Rectal smooth muscle tissue (tissue), 1 donor: ENCODE results near the gene C19orf81.

Source experiments
- H3K27ac ChIP-seq: one replicate; pipeline ENCODE4 v1.7.0; 2013; ENCODE audit warnings: low read depth, low read length, inconsistent platforms
- H3K27me3 ChIP-seq: one replicate; pipeline ENCODE4 v1.7.0; 2013; ENCODE audit warnings: low read length; ENCODE audit not compliant: control insufficient read depth, insufficient read depth
- H3K36me3 ChIP-seq: one replicate; pipeline ENCODE4 v1.7.0; 2013; ENCODE audit warnings: low read length; ENCODE audit not compliant: control insufficient read depth, insufficient read depth
- H3K4me1 ChIP-seq: one replicate; pipeline ENCODE4 v1.7.0; 2013; ENCODE audit warnings: low read length; ENCODE audit not compliant: control insufficient read depth, insufficient read depth
- H3K4me3 ChIP-seq: one replicate; pipeline ENCODE4 v1.7.0; 2013; ENCODE audit warnings: low read length
- H3K9ac ChIP-seq: one replicate; pipeline ENCODE4 v1.7.0; 2013; ENCODE audit warnings: low read length

Gene C19orf81

DNA sequence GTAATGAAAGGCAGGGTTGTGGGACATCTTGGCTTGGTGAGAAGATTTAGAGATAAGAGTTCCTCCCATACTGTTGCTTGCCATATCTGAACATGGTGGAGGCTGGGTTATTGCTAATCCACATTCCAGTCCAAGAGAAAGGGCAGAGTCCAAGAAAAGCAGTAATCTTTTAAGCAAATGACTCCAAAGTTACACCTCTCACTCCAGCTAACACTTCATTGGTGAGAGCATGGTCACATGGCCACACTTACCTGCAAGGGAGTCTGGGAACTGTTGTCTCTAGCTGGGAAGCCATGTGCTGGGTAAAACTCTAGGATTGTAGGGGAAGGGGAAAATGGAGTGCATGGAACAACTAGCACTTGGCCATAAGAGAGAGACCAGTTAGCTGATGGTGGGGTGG, 5.6 kb downstream of the C19orf81 start:
- no peak overlapping the region for H3K27ac ChIP-seq
- H3K27me3 ChIP-seq, result peaks cover 7% of the 10 kb centered on the region
- H3K9ac ChIP-seq, result no peak overlapping the region
- no peaks in the 10 kb centered on the region for H3K36me3 ChIP-seq
- no peak overlapping the region for H3K4me3 ChIP-seq
- H3K4me1 ChIP-seq, result no peaks in the 10 kb centered on the region

DNA sequence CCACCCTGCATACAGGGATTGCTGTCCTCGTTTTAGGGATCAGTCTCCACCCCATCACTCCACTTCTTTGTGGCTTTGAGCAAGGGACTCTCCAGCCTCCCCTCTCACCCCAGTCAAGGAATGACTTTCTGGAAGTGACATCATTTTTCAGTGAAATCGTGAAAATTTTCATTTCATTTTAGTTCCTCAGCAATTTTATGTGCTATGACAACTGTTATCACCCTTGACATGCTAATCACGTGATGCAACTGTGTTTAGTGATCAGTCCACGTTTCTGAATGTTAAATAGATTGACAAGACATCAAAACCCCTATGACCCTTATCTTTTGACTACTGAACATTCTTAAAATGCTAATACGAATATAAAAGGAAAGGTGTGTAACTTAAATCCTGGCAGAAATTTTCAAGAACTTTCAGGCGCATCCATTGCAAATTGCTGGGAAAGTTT, 8.0 kb downstream of the C19orf81 start:
- Histone ChIP-seq H3K27me3 (peaks cover 11% of the 10 kb centered on the region), H3K4me1 (no peaks in the 10 kb centered on the region), H3K4me3 (no peak overlapping the region), H3K27ac (no peak overlapping the region), H3K9ac (no peak overlapping the region), H3K36me3 (no peaks in the 10 kb centered on the region)

DNA sequence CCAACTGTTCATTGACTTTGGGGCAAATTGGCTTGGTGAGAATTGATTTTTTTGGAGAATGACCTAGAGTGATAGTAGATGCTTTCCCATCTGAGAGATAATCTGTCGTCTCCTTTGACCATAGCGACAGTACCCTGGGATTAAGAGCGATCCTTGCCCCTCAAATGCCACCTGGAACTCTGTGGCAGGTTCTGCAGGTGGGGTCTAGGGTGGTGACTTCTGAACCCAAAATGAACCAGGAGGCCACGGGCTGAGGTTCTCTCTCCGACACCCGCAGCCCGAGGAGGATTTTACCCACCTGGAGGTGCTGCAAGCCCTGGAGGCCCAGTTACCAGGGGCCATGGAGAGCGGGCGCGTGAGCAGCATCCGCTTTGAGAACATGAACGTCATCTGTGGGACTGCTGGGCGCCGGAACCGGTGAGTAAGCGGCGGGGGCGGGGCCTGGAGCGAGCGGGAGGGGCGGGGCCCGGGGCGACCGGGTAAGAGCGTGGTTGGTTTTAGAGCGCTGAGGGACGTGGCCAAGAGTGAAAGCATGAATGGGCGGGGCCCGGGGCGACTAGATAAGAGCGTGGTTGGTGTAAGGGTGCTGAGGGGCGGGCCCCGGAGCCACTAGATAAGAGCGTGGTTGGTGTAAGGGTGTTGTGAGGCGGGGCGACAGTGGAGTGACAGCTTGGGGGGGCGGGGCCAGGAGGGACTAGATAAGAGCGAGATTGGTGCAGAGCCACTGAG, 8.6 kb downstream of the C19orf81 start:
- H3K27me3 ChIP-seq, result peaks cover 11% of the 10 kb centered on the region
- no peaks in the 10 kb centered on the region for H3K4me1 ChIP-seq
- H3K4me3 ChIP-seq, result no peak overlapping the region
- H3K9ac ChIP-seq, result no peak overlapping the region
- H3K36me3 ChIP-seq, result no peaks in the 10 kb centered on the region
- no peak overlapping the region for H3K27ac ChIP-seq

DNA sequence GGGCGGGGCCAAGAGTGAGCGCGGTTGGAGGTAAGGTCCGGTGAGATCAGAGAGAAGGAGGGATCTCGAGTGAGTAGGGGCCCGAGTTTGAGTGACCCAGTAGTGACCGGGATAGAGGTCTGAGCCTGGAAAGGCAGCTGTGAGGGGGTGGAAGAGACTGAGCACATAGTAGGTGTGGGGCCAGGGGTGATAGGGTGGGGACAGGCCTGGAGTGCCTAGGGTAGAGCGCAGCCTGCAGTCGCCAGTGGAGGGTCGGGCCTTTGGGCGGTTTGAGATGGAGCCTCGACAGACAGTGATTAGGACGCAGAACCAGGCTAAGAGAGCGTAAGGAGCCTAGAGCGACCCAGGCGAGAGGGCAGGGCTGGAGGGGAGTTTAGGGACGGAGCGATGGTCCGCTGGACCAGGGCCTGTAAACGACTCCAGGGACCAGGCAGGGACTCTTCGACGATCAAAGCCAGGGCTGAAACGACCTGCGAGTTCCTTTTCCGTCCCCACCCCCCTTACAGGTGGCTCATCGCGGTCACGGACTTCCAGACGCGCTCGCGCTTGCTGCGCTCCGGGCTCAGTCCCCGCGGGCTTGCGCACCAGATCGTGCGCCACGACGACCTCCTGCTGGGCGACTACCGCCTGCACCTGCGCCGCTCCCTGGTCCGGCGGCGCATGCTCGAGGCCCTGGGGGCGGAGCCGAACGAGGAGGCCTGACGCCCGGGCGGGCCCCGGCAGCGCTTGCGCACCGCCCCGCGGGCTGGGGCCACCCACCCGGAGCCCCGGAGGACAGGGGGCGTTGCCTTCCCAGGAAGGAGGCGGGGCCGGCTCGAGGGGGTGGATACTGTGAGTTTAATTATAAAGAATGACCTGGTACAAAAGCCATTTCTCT, 9.4 kb downstream of the C19orf81 start:
- Histone ChIP-seq H3K4me1 (no peaks in the 10 kb centered on the region), H3K9ac (no peak overlapping the region), H3K27ac (no peak overlapping the region), H3K27me3 (peaks cover 11% of the 10 kb centered on the region), H3K4me3 (peak overlapping the region; percentile 32), H3K36me3 (no peaks in the 10 kb centered on the region)

DNA sequence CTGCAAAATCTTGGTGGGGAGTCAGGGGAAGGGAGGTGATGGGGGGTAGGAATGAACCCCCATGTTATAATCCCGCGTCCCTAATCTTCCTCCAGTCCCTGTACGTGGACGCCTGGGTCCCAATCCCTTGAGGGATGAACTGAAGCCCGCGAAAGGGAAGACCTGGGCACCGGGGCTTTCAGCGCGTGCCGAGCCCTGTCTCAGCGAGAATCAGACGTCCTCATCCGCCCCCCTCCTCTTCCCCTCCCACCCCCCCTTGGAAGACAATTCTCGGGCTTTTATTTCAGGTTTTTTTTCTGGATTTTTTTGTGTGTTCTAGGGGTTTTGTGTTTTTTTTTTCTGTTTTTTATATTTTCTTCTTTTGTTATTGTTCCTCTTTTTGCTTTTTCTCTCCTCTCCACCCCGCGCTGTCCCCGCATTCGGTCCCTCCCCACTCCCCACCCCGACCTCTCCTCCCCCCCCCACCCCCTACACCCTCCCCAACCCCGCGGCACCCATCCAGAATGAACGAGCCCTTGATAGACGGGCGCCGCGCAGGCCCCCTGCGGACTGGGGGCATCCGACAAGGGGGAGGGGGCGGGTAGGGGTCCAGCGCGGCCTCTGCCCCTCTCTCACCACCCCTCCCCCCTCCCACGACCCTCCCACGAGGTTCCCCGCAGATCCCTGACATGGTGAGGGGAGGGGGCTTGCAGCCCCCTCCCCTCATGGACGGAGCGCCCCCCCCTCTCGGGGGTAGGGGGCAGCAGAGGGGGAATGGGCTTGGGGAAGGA, 10.3 kb downstream of the C19orf81 start:
- Histone ChIP-seq H3K4me1 (no peaks in the 10 kb centered on the region), H3K4me3 (no peak overlapping the region), H3K27me3 (peaks cover 11% of the 10 kb centered on the region), H3K9ac (no peak overlapping the region), H3K27ac (no peak overlapping the region), H3K36me3 (no peaks in the 10 kb centered on the region)

DNA sequence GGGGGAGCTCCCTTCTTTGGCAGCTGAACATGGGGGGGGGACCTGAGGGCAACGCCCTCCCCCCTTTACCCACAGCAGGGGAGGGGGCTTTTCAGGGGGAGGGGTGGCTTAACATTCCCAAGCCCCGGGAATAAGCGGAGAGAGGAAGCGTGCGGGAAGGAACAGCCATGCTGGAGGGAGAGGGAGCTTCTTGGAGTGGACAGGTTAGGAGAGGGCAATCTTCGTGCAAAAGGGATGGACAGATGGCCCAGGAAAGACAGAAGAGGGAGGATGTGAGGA, 10.8 kb downstream of the C19orf81 start:
- Histone ChIP-seq H3K4me3 (no peak overlapping the region), H3K9ac (no peak overlapping the region), H3K27ac (no peak overlapping the region), H3K27me3 (peaks cover 11% of the 10 kb centered on the region), H3K4me1 (no peaks in the 10 kb centered on the region), H3K36me3 (no peaks in the 10 kb centered on the region)

DNA sequence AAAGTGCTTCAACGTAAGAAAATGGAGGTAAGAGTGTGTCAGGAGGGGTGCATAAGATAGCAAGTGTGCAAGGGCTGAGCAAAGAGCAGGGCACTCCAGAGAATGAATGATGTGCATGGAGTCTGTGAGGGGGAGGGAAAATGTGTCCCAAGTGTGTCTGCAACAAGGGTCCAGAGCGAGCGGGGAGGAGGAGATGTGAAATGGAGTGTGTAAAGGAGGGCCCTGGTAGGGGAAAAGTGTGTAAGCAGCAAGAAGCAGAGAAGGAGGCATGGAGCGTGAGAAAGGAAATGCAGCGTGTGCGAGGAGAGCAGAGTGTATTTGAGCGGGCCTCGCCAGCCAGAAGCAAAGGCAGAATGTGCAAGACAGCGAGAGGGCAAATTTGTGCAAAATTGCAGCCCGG, 11.8 kb downstream of the C19orf81 start:
- H3K4me3 ChIP-seq, result no peak overlapping the region
- peaks cover 13% of the 10 kb centered on the region for H3K27me3 ChIP-seq
- no peaks in the 10 kb centered on the region for H3K4me1 ChIP-seq

DNA sequence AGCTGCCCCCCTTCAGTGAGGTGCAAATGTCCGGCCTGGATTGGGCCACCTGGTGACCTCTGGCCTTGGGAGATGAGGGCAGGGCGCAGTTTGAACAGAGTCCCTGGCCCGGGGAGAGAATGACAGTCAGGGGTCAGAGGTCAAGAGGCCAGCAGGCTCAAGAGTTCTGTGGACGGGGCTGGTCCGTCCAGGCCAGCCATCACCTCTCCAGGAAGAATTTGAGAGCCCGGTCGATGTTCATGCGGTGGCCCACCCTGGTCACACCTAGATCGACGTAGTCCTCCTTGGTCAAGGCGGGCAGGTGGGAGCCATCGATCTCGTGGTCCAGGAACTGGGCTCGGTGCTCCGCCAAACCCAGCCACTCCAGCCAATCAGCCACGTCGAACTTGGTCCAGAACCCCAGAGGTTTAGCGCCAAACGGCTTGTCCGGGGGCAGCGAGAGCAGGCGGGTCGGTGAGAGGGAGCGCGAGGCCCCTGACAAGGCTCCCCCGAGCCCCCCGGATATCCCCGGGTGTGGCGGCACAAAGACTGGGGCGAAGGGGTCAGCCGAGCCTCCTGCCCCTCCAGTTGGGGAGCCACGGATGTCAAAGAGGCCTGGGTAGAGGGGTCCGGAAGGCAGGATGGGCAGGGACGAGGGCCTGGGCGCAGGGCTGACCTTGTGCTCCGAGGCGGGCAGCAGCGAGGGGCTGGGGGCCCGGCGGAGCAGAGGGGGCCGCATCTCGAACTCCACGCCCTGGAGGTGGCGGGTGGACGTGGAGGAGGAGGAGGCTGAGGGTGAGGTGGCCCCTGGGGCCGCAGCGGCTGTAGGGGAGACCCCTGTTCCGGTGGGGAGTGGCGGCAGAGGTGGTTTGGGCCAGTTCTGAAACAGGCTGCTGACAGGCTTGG, 12.8 kb downstream of the C19orf81 start:
- Histone ChIP-seq H3K27ac (no peak overlapping the region), H3K9ac (no peak overlapping the region), H3K36me3 (no peaks in the 10 kb centered on the region), H3K4me3 (no peak overlapping the region), H3K4me1 (no peaks in the 10 kb centered on the region), H3K27me3 (peaks cover 18% of the 10 kb centered on the region)

More for the DNA sequence above, 11.8 kb downstream of the C19orf81 start:
- no peaks in the 10 kb centered on the region for H3K36me3 ChIP-seq
- H3K27ac ChIP-seq, result no peak overlapping the region
- no peak overlapping the region for H3K9ac ChIP-seq

DNA sequence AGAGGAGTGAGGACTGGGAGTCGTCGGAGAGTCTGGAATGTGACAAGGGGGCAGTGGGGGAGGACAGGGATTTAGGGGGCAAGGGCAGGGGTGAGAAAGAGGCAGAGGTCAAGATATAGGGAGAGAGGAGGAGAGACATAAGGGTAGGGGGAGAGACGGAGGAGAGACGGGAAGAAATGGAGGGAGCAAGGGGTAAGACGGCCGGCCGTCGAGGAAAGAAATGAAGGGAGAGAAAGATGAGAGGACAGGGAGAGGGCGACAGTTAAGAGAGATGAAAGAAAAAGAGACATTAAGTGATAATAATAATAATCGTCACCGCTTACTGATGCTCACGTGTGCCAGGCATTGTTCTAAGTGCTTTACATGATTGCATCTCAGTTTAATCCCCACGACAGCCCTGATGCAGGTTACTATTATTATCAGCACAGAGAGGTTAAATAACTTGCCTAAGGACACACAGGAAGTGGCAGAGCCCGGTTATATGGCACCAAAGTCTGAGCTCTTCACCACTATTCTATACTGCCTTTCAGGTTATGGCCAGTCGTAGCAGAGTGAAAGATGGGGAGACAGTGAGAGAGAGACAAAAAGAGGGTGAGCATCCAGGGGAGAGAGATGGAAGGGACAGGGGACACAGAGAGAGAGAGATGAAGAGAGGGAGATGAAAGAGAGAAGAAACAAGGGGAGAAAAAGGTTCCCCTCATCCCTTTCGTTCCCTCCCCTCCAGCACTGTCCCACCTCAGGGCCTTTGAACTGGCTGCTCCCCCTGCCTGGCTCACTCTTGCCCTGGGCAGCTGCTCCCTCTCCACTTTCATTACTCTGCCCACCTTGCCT, 13.6 kb downstream of the C19orf81 start:
- H3K4me3 ChIP-seq, result no peak overlapping the region
- no peaks in the 10 kb centered on the region for H3K36me3 ChIP-seq

DNA sequence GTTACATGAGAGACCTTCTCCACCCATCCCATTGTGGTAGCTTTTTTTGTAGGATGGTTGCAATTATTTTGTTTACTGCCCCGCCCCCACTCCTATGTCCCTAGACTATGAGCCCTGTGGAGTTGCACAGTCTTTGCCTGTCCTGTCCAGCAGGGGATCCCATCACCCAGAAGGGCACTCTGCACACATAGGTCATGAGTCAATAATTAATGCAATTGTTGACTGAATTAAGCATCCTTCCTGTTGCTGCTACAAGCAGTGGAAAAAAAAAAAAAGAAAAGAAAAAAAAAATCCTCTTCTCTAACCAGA, 14.2 kb downstream of the C19orf81 start:
- Histone ChIP-seq H3K4me1 (no peaks in the 10 kb centered on the region), H3K27me3 (peaks cover 17% of the 10 kb centered on the region), H3K27ac (no peak overlapping the region), H3K36me3 (no peaks in the 10 kb centered on the region), H3K4me3 (no peak overlapping the region), H3K9ac (no peak overlapping the region)

More for the DNA sequence above, 13.6 kb downstream of the C19orf81 start:
- Histone ChIP-seq H3K9ac (no peak overlapping the region), H3K27me3 (peaks cover 18% of the 10 kb centered on the region), H3K27ac (no peak overlapping the region), H3K4me1 (no peaks in the 10 kb centered on the region)

DNA sequence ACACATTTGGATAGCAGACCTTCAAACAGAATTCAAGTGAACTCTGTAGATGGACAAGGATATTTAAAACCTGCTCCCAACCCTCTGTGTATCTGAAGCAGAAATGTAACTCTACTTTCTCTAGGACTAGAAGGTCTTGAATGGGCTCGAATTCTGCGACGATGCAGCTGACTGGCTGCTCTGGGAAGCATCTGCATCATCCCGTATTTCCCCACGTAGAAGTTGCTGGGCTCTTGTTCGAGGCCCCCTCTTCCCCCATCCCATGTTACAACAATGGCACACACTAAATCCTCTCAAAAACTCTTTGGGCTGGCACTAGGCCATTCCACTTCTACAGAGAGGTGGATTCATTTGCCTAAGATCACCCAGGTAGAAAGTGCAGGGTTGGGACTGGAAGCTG, 15.0 kb downstream of the C19orf81 start:
- Histone ChIP-seq H3K27me3 (peaks cover 14% of the 10 kb centered on the region), H3K36me3 (no peaks in the 10 kb centered on the region), H3K27ac (no peak overlapping the region), H3K4me3 (no peak overlapping the region), H3K9ac (no peak overlapping the region), H3K4me1 (no peaks in the 10 kb centered on the region)
